Measurements from ENCODE around the gene NEK4. TPM values are rescaled to one million over a fixed set of nuclear protein-coding genes. Genes with fewer than 3 reads are reported as not detected.

NEK4 gene
- polyA plus RNA-seq, 1 of the 3 experiments (the other 2 are of a cell fraction): 8.8 TPM

GRCh38 chr3:52784931-52785590 lies 14.3 kb upstream of the NEK4 start:
- POLR2A ChIA-PET: interaction anchor here (0.7 kb wide), 1 partner anchor 15 kb away, joined by 6 read pairs; the partner anchor contains the start of gene NEK4
- Histone ChIP-seq H3K27me3 (ENCODE audit: insufficient read depth) (peaks cover 6% of the 10 kb centered on the region; the same call in 1 of the 2 replicates), H3K4me3 (ENCODE audit: low read depth in 2 of 2, low read length in 1 of 2) (no peak overlapping the region), H3K4me1 (ENCODE audit: control insufficient read depth in 1 of 2, insufficient read depth in 2 of 2, low read depth in 1 of 2, low read length in 1 of 2) (no peaks in the 10 kb centered on the region), H2AFZ (ENCODE audit: low read depth) (no peak overlapping the region), H3K27ac (ENCODE audit: low read depth in 2 of 2, low read length in 1 of 2) (no peak overlapping the region), H3K9me3 (no peaks in the 10 kb centered on the region), H3K4me2 (no peak overlapping the region), H3K9me2 (no peaks in the 10 kb centered on the region), H3K79me2 (ENCODE audit: insufficient read depth) (no peaks in the 10 kb centered on the region), H3K9ac (no peak overlapping the region), H3K36me3 (replicated peaks in 1 of 2; ENCODE audit: control insufficient read depth in 1 of 2, insufficient read depth in 2 of 2, low read length in 1 of 2) (no peaks in the 10 kb centered on the region), H4K20me1 (ENCODE audit: insufficient read depth) (no peaks in the 10 kb centered on the region), H3F3A (replicated peaks; ENCODE audit: insufficient read depth) (no peaks in the 10 kb centered on the region)
- no peak for DNase-seq
- 52% methylated on average over 2 of the region's 5 CpGs for WGBS (ENCODE audit: low lambda C conversion rate)
- no peak for TF ChIP-seq ELF1 (IDR thresholded peaks at IDR 0.05)
- TF ChIP-seq RXRA (IDR thresholded peaks at IDR 0.05; ENCODE audit: borderline replicate concordance, low read depth): no peak
- no peak for TF ChIP-seq SIN3A (IDR thresholded peaks at IDR 0.05; ENCODE audit: borderline replicate concordance, low read depth, low read length)
- no peak for TF ChIP-seq MEF2A (IDR thresholded peaks at IDR 0.05; ENCODE audit: borderline replicate concordance, low read depth)
- no peak for TF ChIP-seq POLR2AphosphoS5 (IDR thresholded peaks at IDR 0.05; ENCODE audit: low read depth, low read length)
- TF ChIP-seq MAX (IDR thresholded peaks at IDR 0.05; ENCODE audit: low read depth): no peak
- CTCF ChIA-PET: no interaction called here

DNA sequence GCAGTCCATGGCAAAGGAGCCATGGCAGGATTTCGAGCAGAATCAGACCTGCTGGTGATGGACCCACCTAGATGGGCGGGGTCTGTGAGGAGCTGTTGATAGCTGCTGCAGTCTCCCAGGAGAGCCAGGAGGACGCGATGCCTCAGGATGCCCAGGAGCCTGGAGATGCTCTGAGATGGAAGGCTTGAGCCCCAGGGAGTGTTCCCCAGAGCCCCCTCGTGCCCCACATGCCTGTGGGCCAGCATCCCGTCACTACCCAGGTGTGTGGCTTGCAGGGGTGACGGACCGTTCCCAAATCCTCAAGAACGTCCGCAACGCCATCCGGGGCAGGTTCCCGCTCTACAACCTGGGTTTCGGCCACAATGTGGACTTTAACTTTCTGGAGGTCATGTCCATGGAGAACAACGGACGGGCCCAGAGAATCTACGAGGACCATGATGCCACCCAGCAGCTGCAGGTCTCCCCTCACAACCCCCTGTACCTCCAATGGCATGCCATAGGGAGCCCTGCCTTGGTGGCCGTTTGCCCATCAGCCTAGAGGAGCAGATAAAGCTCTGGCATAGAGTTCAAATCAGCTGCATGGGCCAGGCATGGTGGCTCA lies 13.4 kb upstream of the NEK4 start:
- Histone ChIP-seq H4K20me1 (ENCODE audit: insufficient read depth) (no peaks in the 10 kb centered on the region), H3K9me2 (no peaks in the 10 kb centered on the region), H3K9ac (no peak overlapping the region), H3K27ac (ENCODE audit: low read depth in 2 of 2, low read length in 1 of 2) (no peak overlapping the region), H3K9me3 (no peaks in the 10 kb centered on the region), H3K4me1 (ENCODE audit: control insufficient read depth in 1 of 2, insufficient read depth in 2 of 2, low read depth in 1 of 2, low read length in 1 of 2) (no peaks in the 10 kb centered on the region), H3K36me3 (replicated peaks in 1 of 2; ENCODE audit: control insufficient read depth in 1 of 2, insufficient read depth in 2 of 2, low read length in 1 of 2) (no peaks in the 10 kb centered on the region), H3K79me2 (ENCODE audit: insufficient read depth) (no peaks in the 10 kb centered on the region), H3K27me3 (ENCODE audit: insufficient read depth) (peaks cover 13% of the 10 kb centered on the region; the same call in 1 of the 2 replicates), H3K4me3 (ENCODE audit: low read depth in 2 of 2, low read length in 1 of 2) (no peak overlapping the region), H3F3A (replicated peaks; ENCODE audit: insufficient read depth) (no peaks in the 10 kb centered on the region), H3K4me2 (no peak overlapping the region), H2AFZ (ENCODE audit: low read depth) (no peak overlapping the region)
- 62% methylated on average over 15 of the region's 18 CpGs for WGBS (ENCODE audit: low lambda C conversion rate)
- CTCF ChIA-PET: no interaction called here
- POLR2A ChIA-PET: no interaction called here
- DNase-seq: no peak
- TF ChIP-seq FOXJ3 (CRISPR knock-in tag; IDR thresholded peaks at IDR 0.05): no peak
- no peak for TF ChIP-seq PBX3 (IDR thresholded peaks at IDR 0.05)
- no peak for TF ChIP-seq RXRA (IDR thresholded peaks at IDR 0.05; ENCODE audit: borderline replicate concordance, low read depth)

GRCh38 chr3:52783211-52783555 lies 12.4 kb upstream of the NEK4 start:
- WGBS (ENCODE audit: low lambda C conversion rate): 64% methylated on average over 1 of the region's 3 CpGs
- Histone ChIP-seq H3F3A (replicated peaks; ENCODE audit: insufficient read depth) (no peaks in the 10 kb centered on the region), H4K20me1 (ENCODE audit: insufficient read depth) (no peaks in the 10 kb centered on the region), H3K9me2 (no peaks in the 10 kb centered on the region), H3K9ac (no peak overlapping the region), H3K27ac (ENCODE audit: low read depth in 2 of 2, low read length in 1 of 2) (no peak overlapping the region), H3K27me3 (ENCODE audit: insufficient read depth) (peaks cover 13% of the 10 kb centered on the region; the same call in 1 of the 2 replicates), H3K79me2 (ENCODE audit: insufficient read depth) (no peaks in the 10 kb centered on the region), H3K4me2 (no peak overlapping the region), H3K4me3 (ENCODE audit: low read depth in 2 of 2, low read length in 1 of 2) (no peak overlapping the region), H2AFZ (ENCODE audit: low read depth) (no peak overlapping the region), H3K36me3 (replicated peaks in 1 of 2; ENCODE audit: control insufficient read depth in 1 of 2, insufficient read depth in 2 of 2, low read length in 1 of 2) (no peaks in the 10 kb centered on the region), H3K9me3 (no peaks in the 10 kb centered on the region), H3K4me1 (ENCODE audit: control insufficient read depth in 1 of 2, insufficient read depth in 2 of 2, low read depth in 1 of 2, low read length in 1 of 2) (no peaks in the 10 kb centered on the region; a peak in 1 of 4 replicates)
- ChIA-PET CTCF (no interaction called here), POLR2A (no interaction called here)
- TF ChIP-seq REST (IDR thresholded peaks at IDR 0.05; ENCODE audit: low read depth, low read length) (no peak), RXRA (IDR thresholded peaks at IDR 0.05; ENCODE audit: borderline replicate concordance, low read depth) (no peak)
- DNase-seq: no peak
